DND-41 (cell line): Measurements from ENCODE around the gene PPAT.

Source experiments
- EZH2 ChIP-seq: IDR thresholded peaks from 3 replicates; pipeline ENCODE4 v1.6.1; 2012; ENCODE audit warnings: borderline replicate concordance, low read depth, mild to moderate bottlenecking, moderate library complexity, low read length, inconsistent platforms; ENCODE audit not compliant: severe bottlenecking
- TF ChIP-seq, protein P1 (sequence below): IDR thresholded peaks from 2 replicates; pipeline ENCODE4 v1.5.1; 2012; ENCODE audit warnings: borderline replicate concordance, low read length, moderate library complexity, mild to moderate bottlenecking; ENCODE audit not compliant: poor library complexity, severe bottlenecking; ENCODE audit errors: extremely low read depth

DNA sequence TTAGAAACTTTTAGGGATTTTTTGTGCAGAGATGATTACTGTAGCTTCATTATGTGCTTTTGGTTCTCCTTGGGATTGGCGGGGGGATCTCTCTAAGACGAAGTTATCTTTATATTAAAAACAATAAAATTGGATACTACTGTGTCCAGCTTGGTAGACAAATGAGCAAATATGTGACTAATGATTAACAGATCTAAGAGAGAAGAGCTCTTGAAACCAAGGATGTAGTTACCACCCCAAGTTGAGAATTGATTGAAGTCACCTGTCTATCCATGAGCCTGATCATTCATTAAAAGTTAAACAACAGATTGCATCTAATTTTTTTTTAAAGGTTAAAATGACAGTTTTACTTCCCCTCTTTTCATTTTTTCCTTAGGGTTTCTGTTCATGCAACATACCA is 9.3 kb upstream of the PPAT start:
- TF ChIP-seq, protein P1, sequence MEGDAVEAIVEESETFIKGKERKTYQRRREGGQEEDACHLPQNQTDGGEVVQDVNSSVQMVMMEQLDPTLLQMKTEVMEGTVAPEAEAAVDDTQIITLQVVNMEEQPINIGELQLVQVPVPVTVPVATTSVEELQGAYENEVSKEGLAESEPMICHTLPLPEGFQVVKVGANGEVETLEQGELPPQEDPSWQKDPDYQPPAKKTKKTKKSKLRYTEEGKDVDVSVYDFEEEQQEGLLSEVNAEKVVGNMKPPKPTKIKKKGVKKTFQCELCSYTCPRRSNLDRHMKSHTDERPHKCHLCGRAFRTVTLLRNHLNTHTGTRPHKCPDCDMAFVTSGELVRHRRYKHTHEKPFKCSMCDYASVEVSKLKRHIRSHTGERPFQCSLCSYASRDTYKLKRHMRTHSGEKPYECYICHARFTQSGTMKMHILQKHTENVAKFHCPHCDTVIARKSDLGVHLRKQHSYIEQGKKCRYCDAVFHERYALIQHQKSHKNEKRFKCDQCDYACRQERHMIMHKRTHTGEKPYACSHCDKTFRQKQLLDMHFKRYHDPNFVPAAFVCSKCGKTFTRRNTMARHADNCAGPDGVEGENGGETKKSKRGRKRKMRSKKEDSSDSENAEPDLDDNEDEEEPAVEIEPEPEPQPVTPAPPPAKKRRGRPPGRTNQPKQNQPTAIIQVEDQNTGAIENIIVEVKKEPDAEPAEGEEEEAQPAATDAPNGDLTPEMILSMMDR: no peak
- no peak for TF ChIP-seq EZH2
